ENCODE measurements around the gene POR. TPM values are rescaled to one million over a fixed set of nuclear protein-coding genes. Genes with fewer than 3 reads are reported as not detected.

The POR gene
- total RNA-seq, 2 experiments from 2014 or later, result 24.9 to 33.8 TPM

DNA sequence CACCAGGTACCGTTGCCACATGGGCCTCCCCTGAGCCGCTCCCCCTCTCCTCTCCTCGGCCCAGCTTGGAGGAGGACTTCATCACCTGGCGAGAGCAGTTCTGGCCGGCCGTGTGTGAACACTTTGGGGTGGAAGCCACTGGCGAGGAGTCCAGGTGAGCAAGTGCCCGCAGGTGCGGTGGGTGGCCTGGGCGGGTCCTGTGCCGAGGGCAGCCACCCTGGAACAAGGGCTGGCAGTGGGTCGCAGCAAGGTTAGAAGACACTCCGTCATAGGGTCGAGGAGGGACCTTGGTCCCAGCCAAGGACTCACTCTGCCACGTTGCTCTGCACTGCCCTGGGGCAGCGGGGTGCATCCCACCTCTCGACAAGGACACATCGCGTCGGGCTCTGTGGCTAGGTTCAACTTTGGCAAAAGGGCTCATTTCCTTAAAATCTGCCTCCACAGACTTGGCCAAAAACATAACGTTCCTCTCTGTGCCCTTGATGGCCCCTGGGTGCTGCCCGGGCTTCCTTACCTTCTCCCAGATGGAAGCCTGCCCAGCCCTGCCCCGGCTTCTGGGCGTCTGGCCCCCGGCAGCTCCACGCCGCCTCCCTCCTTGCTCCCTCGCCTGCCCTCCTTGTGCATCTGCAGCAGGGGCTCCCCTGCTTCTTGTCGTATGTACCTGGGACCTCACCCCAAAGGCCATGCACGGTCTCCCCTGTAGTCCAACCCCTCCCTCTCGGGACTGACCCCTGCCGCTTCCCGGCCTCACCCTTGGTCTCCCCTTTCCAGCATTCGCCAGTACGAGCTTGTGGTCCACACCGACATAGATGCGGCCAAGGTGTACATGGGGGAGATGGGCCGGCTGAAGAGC is 66.7 kb downstream of the POR start:
- ChIA-PET CTCF (no interaction called here), POLR2A (no interaction called here)
- peaks cover 3% of the 10 kb centered on the region for H3K36me3 Mint-ChIP-seq (ENCODE audit: low read depth)
- intact Hi-C loops (cut with DNase I, micrococcal nuclease), result no loop called here
- no peaks in the 10 kb centered on the region for H3K27me3 Mint-ChIP-seq
- no peaks in the 10 kb centered on the region for H3K4me1 Mint-ChIP-seq
- no peaks in the 10 kb centered on the region for H3K9me3 Mint-ChIP-seq (ENCODE audit: low read depth)
- no peak overlapping the region for H3K27ac Mint-ChIP-seq
- no peak for DNase-seq
- H3K4me3 Mint-ChIP-seq, result no peak overlapping the region
- no peak for ATAC-seq

DNA sequence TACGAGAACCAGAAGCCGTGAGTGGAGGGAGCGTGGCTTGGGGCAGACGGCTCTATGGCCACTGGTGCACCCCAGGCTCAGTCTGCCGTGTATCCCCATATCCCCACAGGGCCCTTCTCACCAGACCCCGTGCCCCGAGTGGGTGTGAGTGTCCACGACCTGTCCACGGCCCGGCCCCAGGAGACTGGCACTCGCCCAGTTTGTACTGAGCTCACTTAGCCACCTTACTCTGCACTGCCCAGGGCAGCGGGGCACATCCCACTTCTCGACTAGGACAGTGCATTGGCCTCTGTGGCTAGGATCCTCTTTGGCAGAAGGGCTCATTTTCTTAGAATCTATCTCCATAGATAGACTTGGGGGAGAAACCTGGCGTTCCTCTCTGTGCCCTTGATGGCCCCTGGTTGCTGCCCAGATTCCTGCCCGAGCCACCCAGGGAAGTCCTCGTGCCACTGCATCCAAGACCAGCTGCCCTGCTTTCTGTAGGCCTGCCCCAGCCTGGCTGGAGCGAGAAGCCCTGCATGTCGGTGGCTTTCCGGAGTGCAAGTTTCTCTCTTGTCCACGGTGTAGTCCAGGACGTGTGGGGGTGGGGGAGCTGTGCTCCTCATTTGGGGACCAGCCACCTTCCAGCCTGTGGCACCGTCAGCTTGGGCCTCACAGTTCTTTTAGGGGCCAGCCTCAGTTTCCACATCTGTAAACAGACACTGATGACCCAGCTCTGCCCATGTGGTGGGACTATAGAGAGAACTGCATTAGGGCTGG is 67.5 kb downstream of the POR start:
- ATAC-seq (no peak), DNase-seq (no peak)
- ChIA-PET POLR2A (no interaction called here), CTCF (no interaction called here)
- no peaks in the 10 kb centered on the region for H3K9me3 Mint-ChIP-seq (ENCODE audit: low read depth)
- H3K4me1 Mint-ChIP-seq, result no peaks in the 10 kb centered on the region
- no peaks in the 10 kb centered on the region for H3K27me3 Mint-ChIP-seq
- H3K36me3 Mint-ChIP-seq (ENCODE audit: low read depth), result peaks cover 9% of the 10 kb centered on the region
- no peak overlapping the region for H3K4me3 Mint-ChIP-seq
- H3K27ac Mint-ChIP-seq, result no peak overlapping the region
- intact Hi-C loops (cut with DNase I, micrococcal nuclease), result no loop called here

- peaks cover 9% of the 10 kb centered on the region for H3K36me3 Mint-ChIP-seq (ENCODE audit: low read depth)
- no peaks in the 10 kb centered on the region for H3K9me3 Mint-ChIP-seq (ENCODE audit: low read depth)
- H3K27ac Mint-ChIP-seq, result no peak overlapping the region
- DNase-seq (no peak), ATAC-seq (no peak)
- no peaks in the 10 kb centered on the region for H3K27me3 Mint-ChIP-seq
- intact Hi-C loops (cut with DNase I, micrococcal nuclease), result no loop called here
- no peak overlapping the region for H3K4me3 Mint-ChIP-seq
- ChIA-PET CTCF (no interaction called here), POLR2A (no interaction called here)
- no peaks in the 10 kb centered on the region for H3K4me1 Mint-ChIP-seq
Observed at GRCh38 chr7:75983471-75984129, 68.6 kb downstream of the POR start.

DNA sequence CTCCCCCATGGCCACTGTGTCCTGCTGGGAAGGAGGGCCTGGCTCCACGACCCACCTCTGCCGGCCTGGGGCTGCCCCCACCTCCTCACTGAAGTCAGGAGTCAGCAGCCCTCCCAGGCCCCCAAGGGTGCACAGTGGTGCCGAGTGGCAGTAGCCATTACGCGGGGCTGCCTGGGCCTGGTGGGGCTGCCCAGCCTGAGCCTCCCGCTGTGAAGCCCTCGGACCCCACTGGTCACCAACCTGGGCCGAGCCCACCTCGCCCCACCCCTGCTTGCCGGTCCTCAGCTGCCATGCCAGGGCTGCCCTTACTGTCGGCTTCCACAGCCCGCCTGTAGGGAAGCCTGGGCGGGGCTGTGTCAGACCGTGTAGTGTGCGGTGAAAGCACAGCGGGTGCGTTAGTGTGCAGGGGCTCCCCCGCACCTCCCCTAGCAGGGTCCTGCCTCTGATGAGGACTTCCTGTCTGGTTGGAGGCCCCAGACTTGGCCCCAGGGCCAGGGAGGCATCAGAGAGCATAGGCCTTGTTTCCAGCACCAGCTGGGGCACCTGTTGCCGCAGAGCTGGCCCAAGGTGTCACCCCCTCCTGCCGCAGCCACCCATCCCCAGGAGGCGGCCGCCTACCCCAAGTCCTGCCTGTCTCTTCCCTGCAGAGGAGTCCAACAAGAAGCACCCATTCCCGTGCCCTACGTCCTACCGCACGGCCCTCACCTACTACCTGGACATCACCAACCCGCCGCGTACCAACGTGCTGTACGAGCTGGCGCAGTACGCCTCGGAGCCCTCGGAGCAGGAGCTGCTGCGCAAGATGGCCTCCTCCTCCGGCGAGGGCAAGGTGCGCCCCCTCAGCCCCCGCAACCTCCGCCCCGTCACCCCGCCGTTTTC is 69.4 kb downstream of the POR start:
- Mint-ChIP-seq H3K4me3 (no peak overlapping the region), H3K4me1 (no peaks in the 10 kb centered on the region), H3K36me3 (ENCODE audit: low read depth) (peaks cover 9% of the 10 kb centered on the region), H3K27ac (no peak overlapping the region), H3K9me3 (ENCODE audit: low read depth) (no peaks in the 10 kb centered on the region), H3K27me3 (no peaks in the 10 kb centered on the region)
- intact Hi-C loops (cut with DNase I, micrococcal nuclease), result no loop called here
- ATAC-seq (no peak), DNase-seq (no peak)
- CTCF ChIA-PET, result interaction anchor here (0.6 kb wide), 1 partner anchor 23 kb away, joined by 3 read pairs; no protein-coding TSS in a partner anchor
- POLR2A ChIA-PET, result interaction anchor here (0.5 kb wide), 1 partner anchor 240 kb away, joined by 4 read pairs; no protein-coding TSS in a partner anchor

DNA sequence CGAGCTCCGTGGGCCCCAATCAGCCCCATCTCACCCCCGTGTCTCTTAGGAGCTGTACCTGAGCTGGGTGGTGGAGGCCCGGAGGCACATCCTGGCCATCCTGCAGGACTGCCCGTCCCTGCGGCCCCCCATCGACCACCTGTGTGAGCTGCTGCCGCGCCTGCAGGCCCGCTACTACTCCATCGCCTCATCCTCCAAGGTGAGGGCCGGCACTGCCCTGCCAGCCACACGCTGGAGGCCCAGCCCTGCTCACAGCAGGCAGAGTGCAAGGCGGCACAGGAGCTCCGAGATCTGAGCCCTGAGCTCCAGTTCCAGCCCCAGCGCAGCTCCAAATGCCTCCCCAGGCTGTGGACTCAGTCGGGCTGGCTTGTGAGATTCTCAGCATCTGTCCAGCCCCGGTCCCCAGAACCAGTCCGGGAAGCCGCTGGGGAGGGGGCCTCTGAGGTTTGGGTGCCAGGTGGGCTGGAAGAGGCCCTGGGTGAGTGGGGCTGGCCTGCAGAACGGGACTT is 70.1 kb downstream of the POR start:
- intact Hi-C loops (cut with DNase I, micrococcal nuclease), result no loop called here
- ChIA-PET POLR2A (interaction anchor here (0.5 kb wide), 1 partner anchor 240 kb away, joined by 4 read pairs; no protein-coding TSS in a partner anchor), CTCF (interaction anchor here (0.6 kb wide), 1 partner anchor 116 kb away, joined by 3 read pairs; no protein-coding TSS in a partner anchor)
- Mint-ChIP-seq H3K4me1 (peaks cover 3% of the 10 kb centered on the region), H3K27me3 (no peaks in the 10 kb centered on the region), H3K36me3 (ENCODE audit: low read depth) (peaks cover 9% of the 10 kb centered on the region), H3K9me3 (ENCODE audit: low read depth) (no peaks in the 10 kb centered on the region), H3K27ac (no peak overlapping the region), H3K4me3 (no peak overlapping the region)
- DNase-seq (no peak), ATAC-seq (no peak)

GRCh38 chr7:75985518-75986146 is 70.7 kb downstream of the POR start:
- POLR2A ChIA-PET, result no interaction called here
- no peaks in the 10 kb centered on the region for H3K9me3 Mint-ChIP-seq (ENCODE audit: low read depth)
- H3K4me3 Mint-ChIP-seq, result no peak overlapping the region
- H3K36me3 Mint-ChIP-seq (ENCODE audit: low read depth), result peaks cover 9% of the 10 kb centered on the region
- H3K4me1 Mint-ChIP-seq, result peaks cover 5% of the 10 kb centered on the region
- DNase-seq (no peak), ATAC-seq (no peak)
- intact Hi-C loops (cut with DNase I, micrococcal nuclease), result no loop called here
- CTCF ChIA-PET, result interaction anchor here (0.6 kb wide), 1 partner anchor 117 kb away, joined by 3 read pairs; no protein-coding TSS in a partner anchor
- H3K27ac Mint-ChIP-seq, result no peak overlapping the region
- H3K27me3 Mint-ChIP-seq, result no peaks in the 10 kb centered on the region

DNA sequence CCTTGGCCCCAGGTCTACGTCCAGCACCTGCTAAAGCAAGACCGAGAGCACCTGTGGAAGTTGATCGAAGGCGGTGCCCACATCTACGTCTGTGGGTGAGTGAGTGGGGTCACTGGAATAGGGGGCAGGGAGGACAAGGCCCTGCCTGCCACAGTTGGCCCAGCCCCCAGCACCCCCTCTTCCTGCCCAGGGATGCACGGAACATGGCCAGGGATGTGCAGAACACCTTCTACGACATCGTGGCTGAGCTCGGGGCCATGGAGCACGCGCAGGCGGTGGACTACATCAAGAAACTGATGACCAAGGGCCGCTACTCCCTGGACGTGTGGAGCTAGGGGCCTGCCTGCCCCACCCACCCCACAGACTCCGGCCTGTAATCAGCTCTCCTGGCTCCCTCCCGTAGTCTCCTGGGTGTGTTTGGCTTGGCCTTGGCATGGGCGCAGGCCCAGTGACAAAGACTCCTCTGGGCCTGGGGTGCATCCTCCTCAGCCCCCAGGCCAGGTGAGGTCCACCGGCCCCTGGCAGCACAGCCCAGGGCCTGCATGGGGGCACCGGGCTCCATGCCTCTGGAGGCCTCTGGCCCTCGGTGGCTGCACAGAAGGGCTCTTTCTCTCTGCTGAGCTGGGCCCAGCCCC is 71.3 kb downstream of the POR start:
- POLR2A ChIA-PET, result no interaction called here
- ATAC-seq, result no peak

GRCh38 chr7:75987026-75987804 is 72.3 kb downstream of the POR start:
- peaks cover 5% of the 10 kb centered on the region for H3K4me1 Mint-ChIP-seq
- DNase-seq (no peak), ATAC-seq (no peak)
- no peak overlapping the region for H3K4me3 Mint-ChIP-seq
- no peaks in the 10 kb centered on the region for H3K27me3 Mint-ChIP-seq
- intact Hi-C loops (cut with DNase I, micrococcal nuclease), result no loop called here
- CTCF ChIA-PET, result no interaction called here
- POLR2A ChIA-PET, result no interaction called here
- no peaks in the 10 kb centered on the region for H3K9me3 Mint-ChIP-seq (ENCODE audit: low read depth)
- H3K36me3 Mint-ChIP-seq (ENCODE audit: low read depth), result peaks cover 9% of the 10 kb centered on the region
- no peak overlapping the region for H3K27ac Mint-ChIP-seq

More for the DNA sequence above, 71.3 kb downstream of the POR start:
- H3K4me3 Mint-ChIP-seq, result no peak overlapping the region
- no peak overlapping the region for H3K27ac Mint-ChIP-seq
- H3K4me1 Mint-ChIP-seq, result peaks cover 5% of the 10 kb centered on the region
- CTCF ChIA-PET, result no interaction called here
- intact Hi-C loops (cut with DNase I, micrococcal nuclease), result no loop called here
- H3K9me3 Mint-ChIP-seq (ENCODE audit: low read depth), result no peaks in the 10 kb centered on the region
- no peak for DNase-seq
- H3K36me3 Mint-ChIP-seq (ENCODE audit: low read depth), result peaks cover 9% of the 10 kb centered on the region
- H3K27me3 Mint-ChIP-seq, result no peaks in the 10 kb centered on the region

- Mint-ChIP-seq H3K4me1 (peaks cover 5% of the 10 kb centered on the region), H3K4me3 (no peak overlapping the region), H3K27ac (no peak overlapping the region), H3K27me3 (no peaks in the 10 kb centered on the region), H3K9me3 (ENCODE audit: low read depth) (no peaks in the 10 kb centered on the region), H3K36me3 (ENCODE audit: low read depth) (peaks cover 9% of the 10 kb centered on the region)
- DNase-seq (no peak), ATAC-seq (no peak)
- ChIA-PET CTCF (no interaction called here), POLR2A (no interaction called here)
- intact Hi-C loops (cut with DNase I, micrococcal nuclease), result no loop called here
Observed at GRCh38 chr7:75987805-75988567, 73.0 kb downstream of the POR start.
